ENCODE results near the gene RALGAPA2.

The RALGAPA2 gene

DNA sequence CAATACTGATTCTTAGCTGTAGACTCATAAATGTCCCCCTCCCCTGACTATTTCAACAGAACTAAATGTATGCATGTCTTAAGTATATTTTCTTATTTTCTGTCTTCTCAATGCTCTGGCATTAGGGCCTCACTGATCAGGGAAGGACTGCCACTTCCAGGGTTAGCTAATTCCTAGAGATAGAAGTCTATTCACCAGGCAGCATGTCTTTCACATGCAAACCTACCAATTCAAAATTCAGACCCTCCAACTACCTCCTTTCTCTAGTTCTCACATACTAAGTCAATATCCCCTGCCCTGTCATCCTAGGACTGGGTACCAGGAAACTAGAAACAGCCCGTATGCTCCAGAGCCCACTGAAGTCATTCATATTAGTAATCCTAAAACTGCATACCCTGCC lies 132.3 kb downstream of the RALGAPA2 start:
- FAIRE-seq = no peak
- DNase-seq (ENCODE audit: insufficient read length, low spot score) = no peak
- no peak for TF ChIP-seq POLR2A (IDR thresholded peaks at IDR 0.05; ENCODE audit: low read depth, low read length)

DNA sequence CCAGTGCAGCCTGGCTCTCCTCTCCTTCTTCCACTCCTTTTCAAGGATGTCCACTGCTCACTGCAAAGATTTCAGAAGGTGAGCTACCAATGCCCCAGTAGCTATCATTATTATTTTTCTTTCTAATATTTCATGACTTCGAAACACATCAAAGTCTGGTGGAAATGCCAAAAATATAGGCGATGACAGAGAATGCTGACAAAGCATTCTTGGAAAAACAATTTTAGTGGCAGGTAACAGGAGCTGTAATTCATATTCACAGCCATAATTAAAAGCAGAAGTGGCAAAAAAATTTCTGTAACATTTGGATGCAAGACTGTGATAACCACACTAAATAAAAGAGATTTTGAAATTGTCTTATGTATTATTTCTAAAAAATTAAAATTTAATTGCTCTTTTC lies 133.6 kb downstream of the RALGAPA2 start:
- FAIRE-seq = no peak
- no peak for DNase-seq (ENCODE audit: insufficient read length, low spot score)
- no peak for TF ChIP-seq POLR2A (IDR thresholded peaks at IDR 0.05; ENCODE audit: low read depth, low read length)

DNA sequence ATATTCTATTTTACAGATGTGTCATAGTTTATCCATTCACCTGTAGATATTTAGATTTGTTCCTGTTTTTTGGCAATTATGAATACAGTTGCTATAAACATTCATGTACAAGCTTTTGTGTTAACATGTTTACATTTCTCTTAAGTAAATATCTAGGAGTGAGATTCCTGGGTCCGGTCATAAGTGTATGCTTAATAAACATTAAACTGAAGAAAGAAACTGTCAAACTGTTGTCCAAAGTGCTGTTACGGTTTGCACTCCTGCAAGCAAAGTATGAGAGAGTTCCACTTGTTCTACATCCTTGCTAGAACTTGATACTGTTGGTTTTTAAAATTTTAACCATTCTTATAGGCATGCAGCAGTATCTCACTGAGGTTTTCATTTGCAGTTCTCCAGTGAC lies 138.6 kb downstream of the RALGAPA2 start:
- DNase-seq (ENCODE audit: insufficient read length, low spot score) = no peak
- TF ChIP-seq POLR2A (IDR thresholded peaks at IDR 0.05; ENCODE audit: low read depth, low read length) = no peak
- no peak for FAIRE-seq

DNA sequence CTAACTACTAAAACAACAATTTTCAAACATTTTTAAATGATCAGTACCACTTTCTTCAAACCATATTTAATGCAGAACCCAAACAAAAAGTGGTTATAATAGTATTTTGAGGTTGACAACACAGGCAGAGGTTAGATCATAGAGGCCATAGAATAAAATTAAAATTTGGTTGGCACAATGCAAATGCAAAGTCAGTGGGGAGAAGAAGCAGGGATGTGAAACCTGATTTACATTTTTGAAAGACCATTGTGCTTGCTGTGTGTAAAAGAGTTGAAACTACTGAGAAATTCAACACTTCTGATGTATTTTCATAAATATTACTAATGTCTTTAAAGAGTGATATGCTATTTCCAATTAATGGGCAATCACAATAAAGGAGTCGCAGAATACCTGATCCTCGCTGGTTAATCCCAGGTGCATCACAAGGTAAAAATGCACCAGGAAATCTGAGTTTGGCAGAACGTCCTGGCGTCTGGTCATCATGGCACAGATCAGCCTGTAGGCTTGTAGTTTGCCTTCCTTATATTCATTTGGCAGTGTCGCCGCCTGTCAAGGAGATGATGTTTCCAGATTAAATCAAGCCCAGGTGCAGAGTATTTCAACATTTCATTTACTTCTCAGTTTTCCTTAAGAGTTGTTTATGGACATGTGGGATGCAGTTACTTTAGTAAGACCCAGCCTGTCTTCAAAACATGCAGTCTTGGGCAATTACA lies 141.2 kb downstream of the RALGAPA2 start:
- FAIRE-seq = no peak
- TF ChIP-seq POLR2A (IDR thresholded peaks at IDR 0.05; ENCODE audit: low read depth, low read length) = no peak
- no peak for DNase-seq (ENCODE audit: insufficient read length, low spot score)

DNA sequence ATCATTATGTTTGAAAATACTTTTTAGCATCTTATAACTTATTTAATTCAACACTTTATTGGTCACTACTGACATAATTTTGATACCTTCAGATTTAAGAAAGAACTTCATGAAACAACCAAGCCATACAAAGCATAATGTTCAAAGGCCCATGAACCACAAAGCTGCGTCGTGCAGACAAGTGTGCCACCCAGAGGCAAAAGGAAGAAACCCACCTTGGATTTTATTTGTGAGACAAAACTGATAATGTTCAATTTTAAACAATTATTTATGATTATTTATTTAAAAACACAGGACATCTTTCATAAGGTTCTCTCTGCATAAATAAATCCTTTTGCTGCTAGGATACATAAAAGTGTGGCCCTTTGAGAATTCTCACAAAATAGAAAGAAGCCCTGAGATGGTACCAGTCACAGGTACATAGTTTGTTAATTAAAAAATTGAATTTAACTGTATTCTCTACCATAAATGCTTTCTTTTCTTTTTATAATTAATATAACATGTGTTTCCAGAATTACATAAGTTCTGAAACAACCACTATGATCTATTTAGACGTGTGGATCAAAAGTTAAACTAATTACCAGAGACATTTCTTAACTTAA lies 143.7 kb downstream of the RALGAPA2 start:
- TF ChIP-seq POLR2A (IDR thresholded peaks at IDR 0.05; ENCODE audit: low read depth, low read length) = no peak
- FAIRE-seq (peak; percentile 20), DNase-seq (ENCODE audit: insufficient read length, low spot score) (peak; percentile 7)

DNA sequence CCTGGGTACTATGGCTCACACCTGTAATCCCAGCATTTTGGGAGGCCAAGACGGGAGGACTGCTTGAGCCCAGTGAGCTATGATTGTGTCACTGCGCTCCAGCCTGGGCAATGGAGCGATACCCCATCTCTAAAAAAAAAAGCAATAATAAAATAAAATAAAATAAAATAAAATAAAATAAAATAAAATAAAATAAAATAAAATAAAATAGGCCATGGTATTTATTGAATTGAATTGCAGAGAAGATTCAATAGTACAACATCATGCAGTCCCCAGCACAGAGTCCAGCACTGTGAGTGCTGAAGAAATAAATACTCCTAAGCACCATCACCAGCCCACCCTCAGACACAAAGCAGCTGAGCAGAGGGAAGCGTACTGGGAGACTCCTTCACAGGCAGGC lies 144.7 kb downstream of the RALGAPA2 start:
- no peak for TF ChIP-seq POLR2A (IDR thresholded peaks at IDR 0.05; ENCODE audit: low read depth, low read length)
- no peak for FAIRE-seq
- no peak for DNase-seq (ENCODE audit: insufficient read length, low spot score)

DNA sequence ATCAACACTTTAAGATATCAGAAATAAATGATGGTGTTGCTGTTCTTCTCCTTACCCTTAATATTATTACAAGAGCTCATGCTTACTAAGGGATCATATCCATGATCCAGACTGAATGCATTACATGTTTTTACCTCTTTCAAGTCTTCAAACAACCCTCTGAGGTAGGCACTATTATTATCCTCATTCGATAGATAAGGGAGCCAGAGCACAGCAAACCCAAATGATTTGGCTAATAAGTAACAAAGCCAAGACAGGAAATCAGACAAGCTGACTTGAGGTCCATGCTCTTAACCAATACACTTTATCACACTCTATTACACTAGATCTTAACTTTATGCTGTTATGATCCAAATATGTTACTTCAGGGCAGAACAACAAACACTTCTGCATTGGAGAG lies 145.9 kb downstream of the RALGAPA2 start:
- no peak for FAIRE-seq
- TF ChIP-seq POLR2A (IDR thresholded peaks at IDR 0.05; ENCODE audit: low read depth, low read length) = no peak
- no peak for DNase-seq (ENCODE audit: insufficient read length, low spot score)

DNA sequence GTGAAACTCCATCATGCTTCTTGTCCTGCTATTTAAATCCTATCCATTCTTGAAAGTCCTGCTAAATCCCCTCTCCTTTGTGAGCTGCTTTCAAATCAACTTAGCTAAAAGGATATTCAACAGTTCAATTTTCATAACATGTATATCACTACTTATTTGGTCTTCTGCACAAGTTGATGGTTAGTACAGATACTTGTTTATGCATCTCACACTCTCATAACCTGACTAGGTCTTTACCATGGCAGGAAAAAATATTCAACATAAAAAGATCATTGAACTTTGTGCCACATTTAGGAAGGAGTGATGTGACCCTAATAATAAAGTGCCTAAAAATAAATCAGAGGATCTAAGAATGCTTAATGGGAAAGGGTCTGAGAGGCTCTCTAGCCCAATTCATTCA lies 148.2 kb downstream of the RALGAPA2 start:
- TF ChIP-seq POLR2A (IDR thresholded peaks at IDR 0.05; ENCODE audit: low read depth, low read length) = no peak
- DNase-seq (ENCODE audit: insufficient read length, low spot score) = no peak
- no peak for FAIRE-seq

DNA sequence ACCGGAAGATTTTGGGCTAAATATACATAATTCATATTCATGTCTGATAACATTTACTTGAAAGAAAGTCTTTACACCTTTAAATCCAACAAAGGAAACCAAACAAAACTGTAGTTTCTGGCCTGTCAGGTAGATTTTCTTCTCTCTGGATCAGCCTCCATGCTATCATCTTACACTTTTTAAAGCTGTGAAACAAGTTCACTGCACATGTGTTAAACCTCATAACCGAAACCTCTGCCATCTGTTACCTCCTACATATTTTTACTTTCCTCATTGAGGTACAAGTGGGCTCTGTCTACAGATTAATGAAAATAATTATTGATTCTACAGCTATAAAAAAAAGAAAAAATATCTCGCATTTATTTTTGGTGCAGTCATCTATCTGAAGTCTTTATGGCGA lies 149.9 kb downstream of the RALGAPA2 start:
- TF ChIP-seq POLR2A (IDR thresholded peaks at IDR 0.05; ENCODE audit: low read depth, low read length) = no peak
- DNase-seq (ENCODE audit: insufficient read length, low spot score) = no peak
- no peak for FAIRE-seq

DNA sequence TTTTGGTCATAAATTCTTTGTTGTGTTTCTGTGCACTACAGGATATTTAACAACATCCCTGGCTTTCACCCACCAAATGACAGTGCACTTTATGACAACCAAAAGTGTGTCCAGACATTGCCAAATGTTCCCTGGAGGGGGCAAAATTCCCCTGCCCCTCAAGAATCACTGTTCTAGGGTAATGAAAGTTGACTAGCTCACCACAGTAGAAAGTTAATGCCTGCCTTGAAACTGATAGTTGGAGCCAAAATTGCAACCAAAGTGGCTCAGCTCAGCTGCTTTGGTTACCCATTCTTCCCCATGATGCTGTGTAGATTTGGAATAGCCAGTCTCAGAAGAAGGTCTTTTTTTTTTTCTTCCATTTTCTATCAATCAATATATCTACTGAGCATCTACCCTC lies 150.6 kb downstream of the RALGAPA2 start:
- no peak for TF ChIP-seq POLR2A (IDR thresholded peaks at IDR 0.05; ENCODE audit: low read depth, low read length)
- FAIRE-seq = no peak
- DNase-seq (ENCODE audit: insufficient read length, low spot score) = no peak

DNA sequence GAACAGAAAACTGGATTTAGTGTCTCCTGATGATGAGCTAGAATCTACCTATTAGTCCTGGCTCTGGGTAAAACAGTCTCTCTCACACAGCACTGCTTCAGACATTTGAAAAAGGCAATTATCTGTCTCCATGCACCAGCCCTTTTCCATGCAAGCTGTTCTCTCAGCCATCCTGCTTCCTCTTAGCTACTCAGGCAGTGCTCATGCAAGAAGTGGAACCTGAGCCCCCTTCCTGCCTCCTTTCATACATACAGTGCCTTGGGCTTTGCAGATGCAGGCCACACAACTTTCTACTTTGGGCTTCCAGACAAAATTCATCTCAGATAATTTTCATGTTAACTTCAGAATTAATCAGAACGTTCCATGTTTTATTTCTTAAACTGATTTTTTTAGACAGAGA lies 151.3 kb downstream of the RALGAPA2 start:
- FAIRE-seq (no peak), DNase-seq (ENCODE audit: insufficient read length, low spot score) (no peak)
- TF ChIP-seq POLR2A (IDR thresholded peaks at IDR 0.05; ENCODE audit: low read depth, low read length) = no peak

DNA sequence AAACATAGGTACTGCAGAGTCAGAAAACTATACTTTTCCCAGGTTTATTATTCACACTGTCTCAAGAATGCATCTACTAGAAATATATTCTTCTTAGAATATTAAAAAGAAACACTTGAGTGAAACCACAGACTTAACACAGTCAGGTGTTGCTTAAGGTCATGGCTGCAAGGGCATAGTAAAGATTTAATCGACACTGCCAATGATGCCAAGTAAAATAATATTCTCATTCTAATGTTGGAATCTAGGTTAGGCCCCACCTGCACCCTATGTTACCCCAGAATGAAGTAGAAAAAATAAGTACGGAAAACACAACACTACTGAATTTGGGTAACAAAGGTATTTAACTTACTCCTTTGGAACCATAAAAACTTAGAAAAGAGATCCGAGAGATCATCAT lies 155.0 kb downstream of the RALGAPA2 start:
- no peak for TF ChIP-seq POLR2A (IDR thresholded peaks at IDR 0.05; ENCODE audit: low read depth, low read length)
- FAIRE-seq (no peak), DNase-seq (ENCODE audit: insufficient read length, low spot score) (no peak)

DNA sequence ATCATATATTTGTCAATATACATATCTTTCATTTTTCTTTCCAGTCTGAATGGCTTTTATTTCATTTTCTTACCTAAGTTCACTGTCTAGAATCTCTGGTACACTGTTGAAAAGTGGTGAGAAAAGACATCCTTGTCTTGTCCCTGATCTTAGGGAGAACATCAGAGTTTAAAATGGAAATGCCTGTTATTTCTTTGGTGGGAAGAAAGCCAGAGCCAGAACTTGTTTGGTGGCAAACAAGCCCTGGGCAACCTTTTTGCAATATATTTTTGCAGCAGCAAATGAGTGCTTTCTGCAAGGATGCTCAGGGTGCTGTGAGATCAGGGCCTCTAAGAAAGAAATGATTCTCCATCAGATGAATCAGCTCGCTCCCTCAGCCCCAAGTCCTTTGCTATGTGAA lies 156.6 kb downstream of the RALGAPA2 start:
- DNase-seq (ENCODE audit: insufficient read length, low spot score) = no peak
- no peak for TF ChIP-seq POLR2A (IDR thresholded peaks at IDR 0.05; ENCODE audit: low read depth, low read length)
- FAIRE-seq = no peak

DNA sequence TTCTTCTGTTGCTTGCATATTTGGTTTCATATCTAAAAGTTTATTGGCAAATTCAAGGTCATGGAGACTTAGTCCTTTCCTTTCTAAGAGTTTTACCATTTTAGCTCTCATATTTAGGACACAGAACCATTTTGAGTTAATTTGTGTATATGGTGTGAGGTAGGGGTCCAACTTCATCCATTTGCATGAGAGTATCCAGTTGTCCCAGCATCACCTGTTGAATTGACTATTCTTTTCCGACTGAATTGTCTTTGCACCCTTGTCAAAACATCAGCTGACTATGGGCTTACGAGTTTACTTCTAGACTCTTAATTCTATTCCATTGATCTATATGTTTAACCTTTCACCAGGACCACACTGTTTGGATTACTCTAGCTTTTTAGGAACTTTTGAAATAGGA lies 157.5 kb downstream of the RALGAPA2 start:
- no peak for TF ChIP-seq POLR2A (IDR thresholded peaks at IDR 0.05; ENCODE audit: low read depth, low read length)
- FAIRE-seq (no peak), DNase-seq (ENCODE audit: insufficient read length, low spot score) (no peak)

DNA sequence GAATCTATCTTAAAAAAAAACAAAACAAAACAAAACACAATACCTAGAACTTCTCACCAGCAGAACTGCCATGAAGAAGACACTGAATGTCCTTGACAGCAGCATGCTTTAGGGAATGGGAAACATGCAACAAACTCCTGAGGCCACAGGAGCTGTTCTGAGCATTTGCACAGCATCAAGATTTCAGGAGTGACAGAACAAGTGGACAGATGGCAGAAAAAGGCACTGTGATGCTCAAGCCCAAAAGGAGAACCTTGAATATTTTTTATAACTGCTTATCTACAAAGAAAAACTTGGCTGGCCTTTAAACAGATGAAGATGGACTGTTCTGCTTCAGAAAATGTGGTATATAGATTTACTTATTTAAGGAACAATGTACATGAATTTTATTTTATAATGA lies 158.9 kb downstream of the RALGAPA2 start:
- no peak for FAIRE-seq
- DNase-seq (ENCODE audit: insufficient read length, low spot score) = no peak
- TF ChIP-seq POLR2A (IDR thresholded peaks at IDR 0.05; ENCODE audit: low read depth, low read length) = no peak

All from H54 (cell line).